HEK293 (cell line): ENCODE measurements around the gene UNG.
A peak's percentile ranks its signal among the peaks of the same experiment; 100 is the strongest.
"Not testable (repeated sequence)": the region's sequence is repeated elsewhere in the genome, so short reads cannot be mapped to it uniquely, and the experiment has no call there.

Source experiments
- CTCF ChIA-PET: fragments of 350-600 bp; formaldehyde crosslinking; extraction: SDS; loops from one replicate; lab custom pipeline; 2021; ENCODE audit warnings: antibody characterized with exemption; lab: Yijun Ruan, JAX
- POLR2A ChIA-PET: fragments of 300-600 bp; formaldehyde crosslinking; extraction: SDS; loops from one replicate; lab custom pipeline; 2020; ENCODE audit warnings: antibody characterized with exemption, inconsistent platforms; lab: Yijun Ruan, JAX
- H3K27ac ChIP-seq: fragments of 200-500 bp; sonication (Bioruptor generic); 2 replicates; pipeline ENCODE4 v1.5.1; 2014; ENCODE audit warnings: low read depth, low read length, control low read depth, inconsistent platforms; ENCODE audit errors: extremely low read depth
- H3K36me3 ChIP-seq, 2 experiments: fragments of 200-500 bp in 1 of 2; sonication (Bioruptor generic) in 1 of 2; 1 replicate in 1 of 2; 2 replicates in 1 of 2; pipeline ENCODE4 v1.5.1; 2014 to 2017; ENCODE audit warnings: inconsistent platforms in 2 of 2, low read length in 2 of 2; ENCODE audit not compliant: control insufficient read depth in 2 of 2, insufficient read depth in 1 of 2
- H3K4me1 ChIP-seq: fragments of 200-500 bp; sonication (Bioruptor generic); 2 replicates; pipeline ENCODE4 v1.5.1; 2014; ENCODE audit warnings: mild to moderate bottlenecking, low read length, inconsistent platforms; ENCODE audit not compliant: control insufficient read depth, insufficient read depth
- H3K4me3 ChIP-seq: 2 replicates; pipeline ENCODE4 v1.5.1; 2011; ENCODE audit warnings: low read depth, mild to moderate bottlenecking, control low read depth, low read length, moderate library complexity
- H3K9me3 ChIP-seq: fragments of 200-500 bp; sonication (Bioruptor generic); 2 replicates; pipeline ENCODE4 v1.5.1; 2014; ENCODE audit warnings: low read depth, low read length, inconsistent platforms; ENCODE audit not compliant: control insufficient read depth, insufficient read depth
- KLF17 ChIP-seq: fragments of 450-650 bp; formaldehyde crosslinking; IDR thresholded peaks from 2 replicates; pipeline ENCODE4 v1.5.1; 2016; ENCODE audit warnings: missing biosample characterization, missing genetic modification characterization
- OVOL3 ChIP-seq: fragments of 450-650 bp; formaldehyde crosslinking; IDR thresholded peaks from 2 replicates; pipeline ENCODE4 v1.5.1; 2016; ENCODE audit warnings: missing biosample characterization, missing genetic modification characterization
- PRDM1 ChIP-seq: fragments of 450-650 bp; formaldehyde crosslinking; IDR thresholded peaks from 2 replicates; pipeline ENCODE4; 2016; ENCODE audit warnings: missing biosample characterization, missing genetic modification characterization
- SCRT1 ChIP-seq: fragments of 450-650 bp; formaldehyde crosslinking; IDR thresholded peaks from 2 replicates; pipeline ENCODE4 v1.5.1; 2016; ENCODE audit warnings: missing biosample characterization, missing genetic modification characterization, borderline replicate concordance
- SCRT2 ChIP-seq: fragments of 450-650 bp; formaldehyde crosslinking; IDR thresholded peaks from 2 replicates; pipeline ENCODE4 v1.5.1; 2016; ENCODE audit warnings: missing biosample characterization, missing genetic modification characterization
- TCF7L2 ChIP-seq: IDR thresholded peaks from 2 replicates; pipeline ENCODE4 v1.6.1; 2011; ENCODE audit warnings: low read depth, mild to moderate bottlenecking, inconsistent platforms, low read length, moderate library complexity, borderline replicate concordance
- ZBTB17 ChIP-seq: fragments of 450-650 bp; formaldehyde crosslinking; IDR thresholded peaks from 2 replicates; pipeline ENCODE4 v1.5.1; 2016; ENCODE audit warnings: missing biosample characterization, missing genetic modification characterization
- ZFP3 ChIP-seq: fragments of 450-650 bp; formaldehyde crosslinking; IDR thresholded peaks from 2 replicates; pipeline ENCODE4 v1.5.1; 2016; ENCODE audit warnings: low read depth, missing biosample characterization, missing genetic modification characterization
- ZNF16 ChIP-seq: fragments of 450-650 bp; formaldehyde crosslinking; IDR thresholded peaks from 2 replicates; pipeline ENCODE4 v1.5.1; 2016; ENCODE audit warnings: low read depth, missing biosample characterization, missing genetic modification characterization
- ZNF221 ChIP-seq: fragments of 450-650 bp; formaldehyde crosslinking; IDR thresholded peaks from 2 replicates; pipeline ENCODE4 v1.5.1; 2017; ENCODE audit warnings: missing biosample characterization, missing genetic modification characterization, borderline replicate concordance
- ZNF292 ChIP-seq: fragments of 450-650 bp; formaldehyde crosslinking; IDR thresholded peaks from 2 replicates; pipeline ENCODE4 v1.5.1; 2016; ENCODE audit warnings: low read depth, missing biosample characterization, missing genetic modification characterization, borderline replicate concordance
- ZNF48 ChIP-seq: fragments of 450-650 bp; formaldehyde crosslinking; IDR thresholded peaks from 2 replicates; pipeline ENCODE4 v1.5.1; 2016; ENCODE audit warnings: missing biosample characterization, missing genetic modification characterization
- ZNF488 ChIP-seq: fragments of 450-650 bp; formaldehyde crosslinking; IDR thresholded peaks from 2 replicates; pipeline ENCODE4 v1.5.1; 2016; ENCODE audit warnings: missing biosample characterization, missing genetic modification characterization
- ZNF585B ChIP-seq: fragments of 450-650 bp; formaldehyde crosslinking; IDR thresholded peaks from 2 replicates; pipeline ENCODE4 v1.5.1; 2016; ENCODE audit warnings: missing biosample characterization, missing genetic modification characterization
- ZNF660 ChIP-seq: fragments of 450-650 bp; IDR thresholded peaks from 2 replicates; pipeline ENCODE4 v1.5.1; 2018; ENCODE audit warnings: missing biosample characterization, mild to moderate bottlenecking, missing genetic modification characterization
- ZNF664 ChIP-seq: fragments of 450-650 bp; formaldehyde crosslinking; IDR thresholded peaks from 2 replicates; pipeline ENCODE4 v1.5.1; 2016; ENCODE audit warnings: missing biosample characterization, missing genetic modification characterization
- ZNF843 ChIP-seq: fragments of 450-650 bp; formaldehyde crosslinking; IDR thresholded peaks from 2 replicates; pipeline ENCODE4 v1.5.1; 2016; ENCODE audit warnings: missing biosample characterization, missing genetic modification characterization
- TF ChIP-seq, protein P1 (sequence below): fragments of 450-650 bp; formaldehyde crosslinking; IDR thresholded peaks from 2 replicates; pipeline ENCODE4 v1.5.1; 2017; ENCODE audit warnings: missing biosample characterization, mild to moderate bottlenecking, missing genetic modification characterization, moderate library complexity
- TF ChIP-seq, protein P2 (sequence below): fragments of 450-650 bp; formaldehyde crosslinking; IDR thresholded peaks from 2 replicates; pipeline ENCODE4 v1.5.1; 2016; ENCODE audit warnings: missing biosample characterization, missing genetic modification characterization
- TF ChIP-seq, protein P3 (sequence below): fragments of 450-650 bp; formaldehyde crosslinking; IDR thresholded peaks from 2 replicates; pipeline ENCODE4 v1.5.1; 2017; ENCODE audit warnings: missing biosample characterization, missing genetic modification characterization
- TF ChIP-seq, protein P4 (sequence below): fragments of 450-650 bp; formaldehyde crosslinking; IDR thresholded peaks from 2 replicates; pipeline ENCODE4 v1.5.1; 2016; ENCODE audit warnings: missing biosample characterization, missing genetic modification characterization

Gene UNG

DNA sequence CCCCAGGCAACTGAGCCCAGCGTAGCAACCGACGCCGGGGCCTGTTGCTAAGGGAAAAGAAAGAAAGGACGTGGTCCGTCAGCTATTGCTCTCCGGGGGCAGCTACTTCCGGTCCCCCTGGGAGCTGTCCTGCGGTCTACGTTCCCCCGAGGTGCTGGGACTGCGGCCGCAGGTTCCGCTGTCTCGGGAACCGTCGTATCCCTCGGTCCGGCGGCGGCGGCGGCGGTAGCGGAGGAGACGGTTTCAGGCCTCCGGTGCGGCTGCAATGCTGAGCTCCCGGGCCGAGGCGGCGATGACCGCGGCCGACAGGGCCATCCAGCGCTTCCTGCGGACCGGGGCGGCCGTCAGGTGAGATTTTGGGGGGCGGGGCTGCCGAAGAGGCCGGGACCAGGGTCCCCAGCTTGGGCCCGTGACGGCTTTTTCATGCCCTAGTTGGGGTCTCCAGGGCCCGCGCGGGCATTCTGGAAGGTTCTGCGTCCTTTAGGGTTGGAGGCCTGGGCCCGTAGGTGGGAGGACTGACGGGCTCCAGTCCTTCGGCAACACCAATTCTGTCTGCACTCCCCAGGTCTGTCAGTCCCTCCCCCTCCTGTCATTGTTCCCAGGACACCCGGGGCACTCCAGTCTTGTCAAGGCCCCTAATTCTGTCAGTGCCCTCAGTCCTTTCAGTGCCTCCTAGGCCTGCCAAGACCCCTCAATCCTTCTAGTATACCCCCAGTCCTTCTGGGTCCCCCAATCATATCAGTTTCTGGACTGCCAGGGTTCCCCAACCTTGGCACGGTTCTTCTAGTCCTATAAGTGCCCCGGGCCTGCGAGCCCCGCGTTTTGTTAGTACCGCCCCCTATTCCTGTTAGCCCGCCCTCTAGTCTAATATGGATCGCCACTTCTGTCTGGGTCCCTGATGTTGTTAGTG, 44.7 kb upstream of the UNG start, which contains the start of gene USP30 (continued):
- TF ChIP-seq KLF17 (tag by site-specific recombination) (peak; percentile 98), ZNF585B (tag by site-specific recombination) (no peak), ZNF488 (peak; percentile 49; the same call in 1 of the 2 replicates), TCF7L2 (no peak), ZNF843 (peak; percentile 85), ZBTB17 (tag by site-specific recombination) (peak; percentile 88), ZNF292 (tag by site-specific recombination) (no peak), ZNF660 (peak; percentile 99), ZNF16 (tag by site-specific recombination) (0 out of 2 replicates have a peak, but pooled peaks have one; percentile 31), ZFP3 (tag by site-specific recombination) (no peak), ZNF664 (no peak; the same call in 1 of the 2 replicates), ZNF48 (tag by site-specific recombination) (no peak)
- TF ChIP-seq, protein P1, sequence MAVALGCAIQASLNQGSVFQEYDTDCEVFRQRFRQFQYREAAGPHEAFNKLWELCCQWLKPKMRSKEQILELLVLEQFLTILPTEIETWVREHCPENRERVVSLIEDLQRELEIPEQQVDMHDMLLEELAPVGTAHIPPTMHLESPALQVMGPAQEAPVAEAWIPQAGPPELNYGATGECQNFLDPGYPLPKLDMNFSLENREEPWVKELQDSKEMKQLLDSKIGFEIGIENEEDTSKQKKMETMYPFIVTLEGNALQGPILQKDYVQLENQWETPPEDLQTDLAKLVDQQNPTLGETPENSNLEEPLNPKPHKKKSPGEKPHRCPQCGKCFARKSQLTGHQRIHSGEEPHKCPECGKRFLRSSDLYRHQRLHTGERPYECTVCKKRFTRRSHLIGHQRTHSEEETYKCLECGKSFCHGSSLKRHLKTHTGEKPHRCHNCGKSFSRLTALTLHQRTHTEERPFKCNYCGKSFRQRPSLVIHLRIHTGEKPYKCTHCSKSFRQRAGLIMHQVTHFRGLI (tag by site-specific recombination): 0 out of 2 replicates have a peak, but pooled peaks have one; percentile 53
- TF ChIP-seq, protein P2, sequence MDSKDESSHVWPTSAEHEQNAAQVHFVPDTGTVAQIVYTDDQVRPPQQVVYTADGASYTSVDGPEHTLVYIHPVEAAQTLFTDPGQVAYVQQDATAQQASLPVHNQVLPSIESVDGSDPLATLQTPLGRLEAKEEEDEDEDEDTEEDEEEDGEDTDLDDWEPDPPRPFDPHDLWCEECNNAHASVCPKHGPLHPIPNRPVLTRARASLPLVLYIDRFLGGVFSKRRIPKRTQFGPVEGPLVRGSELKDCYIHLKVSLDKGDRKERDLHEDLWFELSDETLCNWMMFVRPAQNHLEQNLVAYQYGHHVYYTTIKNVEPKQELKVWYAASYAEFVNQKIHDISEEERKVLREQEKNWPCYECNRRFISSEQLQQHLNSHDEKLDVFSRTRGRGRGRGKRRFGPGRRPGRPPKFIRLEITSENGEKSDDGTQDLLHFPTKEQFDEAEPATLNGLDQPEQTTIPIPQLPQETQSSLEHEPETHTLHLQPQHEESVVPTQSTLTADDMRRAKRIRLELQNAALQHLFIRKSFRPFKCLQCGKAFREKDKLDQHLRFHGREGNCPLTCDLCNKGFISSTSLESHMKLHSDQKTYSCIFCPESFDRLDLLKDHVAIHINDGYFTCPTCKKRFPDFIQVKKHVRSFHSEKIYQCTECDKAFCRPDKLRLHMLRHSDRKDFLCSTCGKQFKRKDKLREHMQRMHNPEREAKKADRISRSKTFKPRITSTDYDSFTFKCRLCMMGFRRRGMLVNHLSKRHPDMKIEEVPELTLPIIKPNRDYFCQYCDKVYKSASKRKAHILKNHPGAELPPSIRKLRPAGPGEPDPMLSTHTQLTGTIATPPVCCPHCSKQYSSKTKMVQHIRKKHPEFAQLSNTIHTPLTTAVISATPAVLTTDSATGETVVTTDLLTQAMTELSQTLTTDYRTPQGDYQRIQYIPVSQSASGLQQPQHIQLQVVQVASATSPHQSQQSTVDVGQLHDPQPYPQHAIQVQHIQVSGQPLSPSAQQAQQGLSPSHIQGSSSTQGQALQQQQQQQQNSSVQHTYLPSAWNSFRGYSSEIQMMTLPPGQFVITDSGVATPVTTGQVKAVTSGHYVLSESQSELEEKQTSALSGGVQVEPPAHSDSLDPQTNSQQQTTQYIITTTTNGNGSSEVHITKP (tag by site-specific recombination): peak; percentile 50; the same call in 1 of the 2 replicates
- TF ChIP-seq, protein P3, sequence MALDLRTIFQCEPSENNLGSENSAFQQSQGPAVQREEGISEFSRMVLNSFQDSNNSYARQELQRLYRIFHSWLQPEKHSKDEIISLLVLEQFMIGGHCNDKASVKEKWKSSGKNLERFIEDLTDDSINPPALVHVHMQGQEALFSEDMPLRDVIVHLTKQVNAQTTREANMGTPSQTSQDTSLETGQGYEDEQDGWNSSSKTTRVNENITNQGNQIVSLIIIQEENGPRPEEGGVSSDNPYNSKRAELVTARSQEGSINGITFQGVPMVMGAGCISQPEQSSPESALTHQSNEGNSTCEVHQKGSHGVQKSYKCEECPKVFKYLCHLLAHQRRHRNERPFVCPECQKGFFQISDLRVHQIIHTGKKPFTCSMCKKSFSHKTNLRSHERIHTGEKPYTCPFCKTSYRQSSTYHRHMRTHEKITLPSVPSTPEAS (tag by site-specific recombination): peak; percentile 53; the same call in 1 of the 2 replicates

DNA sequence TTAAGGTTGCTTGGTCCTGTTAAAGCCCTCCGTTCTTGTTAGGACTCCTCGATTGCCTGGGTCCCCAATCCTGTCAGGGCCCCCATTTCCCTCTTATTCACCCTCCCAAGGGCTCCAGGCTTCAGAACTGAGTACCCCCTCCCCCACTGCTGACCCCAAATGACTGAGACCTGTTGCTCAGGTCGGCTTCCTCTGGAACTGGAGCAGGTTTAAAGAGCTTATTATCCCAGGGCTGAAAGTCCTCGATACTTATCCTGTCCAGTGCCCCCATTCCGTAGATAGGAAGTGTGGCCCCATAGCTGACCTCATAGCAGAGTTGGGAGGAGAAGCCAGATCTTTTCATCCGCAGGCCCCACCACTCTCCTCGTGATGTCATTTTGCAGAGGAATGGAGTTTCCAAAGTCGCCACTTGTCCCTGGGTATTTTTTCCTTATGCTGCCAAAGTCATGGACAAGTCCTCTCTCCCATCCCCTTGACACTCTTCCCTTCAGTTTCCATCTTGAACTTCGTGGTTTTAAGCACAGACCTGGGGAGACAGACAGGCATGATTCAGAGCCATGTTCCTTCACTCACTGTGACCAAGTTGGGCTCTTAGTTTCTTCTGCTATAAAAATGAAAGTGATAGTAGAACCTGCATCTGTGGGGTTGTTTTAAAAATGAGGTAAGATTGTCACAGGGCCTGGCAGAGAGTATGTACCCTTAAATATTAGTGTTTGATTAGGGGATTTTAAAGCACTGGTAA, 43.8 kb upstream of the UNG start:
- ChIA-PET POLR2A (no interaction called here), CTCF (no interaction called here)
- no peaks in the 10 kb centered on the region for H3K9me3 ChIP-seq
- peak overlapping the region; percentile 97 for H3K4me3 ChIP-seq
- H3K27ac ChIP-seq: no peak overlapping the region; the same call in 1 of the 2 replicates
- TF ChIP-seq SCRT2 (tag by site-specific recombination) (peak; percentile 98), SCRT1 (tag by site-specific recombination) (peak; percentile 85), ZNF221 (tag by site-specific recombination) (no peak), OVOL3 (tag by site-specific recombination) (no peak), PRDM1 (tag by site-specific recombination) (peak; percentile 54)
- TF ChIP-seq, protein P4, sequence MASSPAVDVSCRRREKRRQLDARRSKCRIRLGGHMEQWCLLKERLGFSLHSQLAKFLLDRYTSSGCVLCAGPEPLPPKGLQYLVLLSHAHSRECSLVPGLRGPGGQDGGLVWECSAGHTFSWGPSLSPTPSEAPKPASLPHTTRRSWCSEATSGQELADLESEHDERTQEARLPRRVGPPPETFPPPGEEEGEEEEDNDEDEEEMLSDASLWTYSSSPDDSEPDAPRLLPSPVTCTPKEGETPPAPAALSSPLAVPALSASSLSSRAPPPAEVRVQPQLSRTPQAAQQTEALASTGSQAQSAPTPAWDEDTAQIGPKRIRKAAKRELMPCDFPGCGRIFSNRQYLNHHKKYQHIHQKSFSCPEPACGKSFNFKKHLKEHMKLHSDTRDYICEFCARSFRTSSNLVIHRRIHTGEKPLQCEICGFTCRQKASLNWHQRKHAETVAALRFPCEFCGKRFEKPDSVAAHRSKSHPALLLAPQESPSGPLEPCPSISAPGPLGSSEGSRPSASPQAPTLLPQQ (tag by site-specific recombination): peak; percentile 45
- H3K4me1 ChIP-seq: peaks cover 3% of the 10 kb centered on the region; the same call in 1 of the 2 replicates
- H3K36me3 ChIP-seq: peaks cover 15 to 31% of the 10 kb centered on the region in 2 experiments

- H3K9me3 ChIP-seq, H3K4me3 ChIP-seq, H3K4me1 ChIP-seq, H3K27ac ChIP-seq, CTCF ChIA-PET: not testable (repeated sequence)
- POLR2A ChIA-PET: interaction anchor here (0.6 kb wide), 1 partner anchor 266 kb away, joined by 6 read pairs; no protein-coding TSS in a partner anchor
- H3K36me3 ChIP-seq: peaks cover 20 to 37% of the 10 kb centered on the region in 2 experiments
Observed at GRCh38 chr12:109054124-109054513, 43.3 kb upstream of the UNG start.
